Gastrocnemius medialis (tissue), 4 donors: ENCODE data around the gene GABARAP.

ENCODE experiments used
- POLR2A ChIP-seq, 2 donors: fragments of 450-650 bp; IDR thresholded peaks; one replicate each; pipeline ENCODE4 v1.6.1; 2017; ENCODE audit warnings: antibody characterized with exemption in 2 of 2, mild to moderate bottlenecking in 2 of 2, moderate library complexity in 2 of 2
- TF ChIP-seq, protein P1 (sequence below), 5 experiments: fragments of 450-650 bp in 3 of 5; fragments of 200-600 bp in 2 of 5; sonication (generic) in 2 of 5; IDR thresholded peaks in 4 of 5; conservative IDR thresholded peaks in 1 of 5; 1 replicate in 4 of 5; 2 replicates in 1 of 5; pipeline ENCODE4 v1.5.1; 2016 to 2019; ENCODE audit warnings: antibody characterized with exemption in 5 of 5, mild to moderate bottlenecking in 3 of 5, moderate library complexity in 3 of 5

GRCh38 chr17:7207120-7208001, 34.9 kb downstream of the GABARAP start:
- TF ChIP-seq, protein P1, sequence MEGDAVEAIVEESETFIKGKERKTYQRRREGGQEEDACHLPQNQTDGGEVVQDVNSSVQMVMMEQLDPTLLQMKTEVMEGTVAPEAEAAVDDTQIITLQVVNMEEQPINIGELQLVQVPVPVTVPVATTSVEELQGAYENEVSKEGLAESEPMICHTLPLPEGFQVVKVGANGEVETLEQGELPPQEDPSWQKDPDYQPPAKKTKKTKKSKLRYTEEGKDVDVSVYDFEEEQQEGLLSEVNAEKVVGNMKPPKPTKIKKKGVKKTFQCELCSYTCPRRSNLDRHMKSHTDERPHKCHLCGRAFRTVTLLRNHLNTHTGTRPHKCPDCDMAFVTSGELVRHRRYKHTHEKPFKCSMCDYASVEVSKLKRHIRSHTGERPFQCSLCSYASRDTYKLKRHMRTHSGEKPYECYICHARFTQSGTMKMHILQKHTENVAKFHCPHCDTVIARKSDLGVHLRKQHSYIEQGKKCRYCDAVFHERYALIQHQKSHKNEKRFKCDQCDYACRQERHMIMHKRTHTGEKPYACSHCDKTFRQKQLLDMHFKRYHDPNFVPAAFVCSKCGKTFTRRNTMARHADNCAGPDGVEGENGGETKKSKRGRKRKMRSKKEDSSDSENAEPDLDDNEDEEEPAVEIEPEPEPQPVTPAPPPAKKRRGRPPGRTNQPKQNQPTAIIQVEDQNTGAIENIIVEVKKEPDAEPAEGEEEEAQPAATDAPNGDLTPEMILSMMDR (IDR thresholded peaks at IDR 0.05 in 4 of 5, conservative IDR thresholded peaks at IDR 0.05 in 1 of 5) = no peak
- TF ChIP-seq POLR2A (IDR thresholded peaks at IDR 0.05) = no peak
